ENCODE data around the gene PKIB. TPM values are rescaled to one million over a fixed set of nuclear protein-coding genes. Genes with fewer than 3 reads are reported as not detected.

Gene PKIB
- total and polyA plus RNA-seq, 2 of the 4 experiments (the other 2 are of a cell fraction), result 6.3 to 13.1 TPM

GRCh38 chr6:122648726-122649125, 38.5 kb downstream of the PKIB start:
- Histone ChIP-seq H4K20me1 (ENCODE audit: insufficient read depth, low read length) (no peaks in the 10 kb centered on the region), H3K4me1 (ENCODE audit: control insufficient read depth, insufficient read depth, low read length) (no peaks in the 10 kb centered on the region), H2AFZ (replicated peaks; ENCODE audit: low read length, poor library complexity) (no peak overlapping the region), H3K9ac (ENCODE audit: low read depth, low read length) (no peak overlapping the region), H3K4me3 (ENCODE audit: insufficient read depth, low read depth, low read length) (no peak overlapping the region), H2BK120ac (ENCODE audit: low read depth, low read length) (no peak overlapping the region), H3K36me3 (ENCODE audit: control insufficient read depth, insufficient read depth, low read length) (no peaks in the 10 kb centered on the region), H2BK15ac (ENCODE audit: low read depth, low read length) (no peak overlapping the region), H3K27me3 (ENCODE audit: control insufficient read depth, insufficient read depth, low read length) (no peaks in the 10 kb centered on the region), H3K14ac (replicated peaks; ENCODE audit: low read depth, low read length) (no peak overlapping the region), H2BK20ac (ENCODE audit: low read depth, low read length) (no peak overlapping the region), H3K79me1 (ENCODE audit: low read depth in 1 of 2, low read length in 2 of 2) (no peaks in the 10 kb centered on the region), H4K91ac (ENCODE audit: insufficient read depth, low read depth, low read length) (no peak overlapping the region), H2AK5ac (ENCODE audit: low read depth, low read length) (no peak overlapping the region), H3K18ac (ENCODE audit: low read depth, low read length) (no peak overlapping the region), H2AK9ac (replicated peaks; ENCODE audit: low read depth, low read length, poor library complexity) (no peak overlapping the region), H3K9me3 (ENCODE audit: control insufficient read depth, insufficient read depth, low read length) (no peaks in the 10 kb centered on the region), H3K4ac (ENCODE audit: low read depth, low read length) (no peak overlapping the region), H3K4me2 (ENCODE audit: low read depth, low read length) (no peak overlapping the region), H3K27ac (ENCODE audit: insufficient read depth, low read length) (no peak overlapping the region), H3K56ac (ENCODE audit: extremely low read depth, insufficient read depth, low read length) (no peak overlapping the region), H2BK5ac (ENCODE audit: low read depth, low read length, poor library complexity, severe bottlenecking) (no peak overlapping the region), H4K5ac (ENCODE audit: low read depth, low read length) (no peak overlapping the region), H3K23ac (ENCODE audit: low read depth, low read length) (no peak overlapping the region), H4K8ac (ENCODE audit: low read depth in 2 of 2, low read length in 2 of 2) (no peak overlapping the region), H3K9me1 (ENCODE audit: insufficient read depth, low read length) (no peaks in the 10 kb centered on the region)
- DNase-seq (no peak), ATAC-seq (ENCODE audit: low read depth) (no peak)
- no TSS peak for BruUV-seq (replicated peaks)
- POLR2A ChIA-PET (ENCODE audit: unreplicated experiment), result no interaction called here
- dilution Hi-C loops (cut with HindIII; ENCODE audit: low sequenced_read_pairs, unreplicated experiment) (no loop called here), intact Hi-C loops (cut with micrococcal nuclease) (no loop called here), in situ Hi-C loops (cut with MboI; ENCODE audit: low sequenced_read_pairs) (no loop called here)
- no peak for TF ChIP-seq USF2 (IDR thresholded peaks at IDR 0.05; ENCODE audit: low read depth, low read length)
- no peak for TF ChIP-seq MAZ (IDR thresholded peaks at IDR 0.05; ENCODE audit: borderline replicate concordance, low read depth, low read length)
- no peak for TF ChIP-seq MXI1 (IDR thresholded peaks at IDR 0.05; ENCODE audit: borderline replicate concordance, low read depth, low read length)
- TF ChIP-seq CEBPB (IDR thresholded peaks at IDR 0.05; ENCODE audit: low read depth, low read length), result no peak
- no peak for TF ChIP-seq MAFK (IDR thresholded peaks at IDR 0.05; ENCODE audit: low read depth, low read length)
- no CpG with 5 or more reads among the region's 2 CpGs for WGBS, 2 experiments (ENCODE audit: extremely low coverage in 2 of 2, insufficient read length in 1 of 2)
- CTCF ChIA-PET, result no interaction called here

All from IMR-90 (cell line).